22Rv1 (cell line): ENCODE data around the gene PTPN2.
"Not testable (repeated sequence)": the region's sequence is repeated elsewhere in the genome, so short reads cannot be mapped to it uniquely, and the experiment has no call there.

Experiments
- H3K27ac ChIP-seq: fragments of 450-650 bp; 2 replicates; pipeline ENCODE4 v1.5.1; 2017
- ZFX ChIP-seq: fragments of 450-650 bp; IDR thresholded peaks from 2 replicates; pipeline ENCODE4 v1.6.1; 2017; ENCODE audit warnings: antibody characterized with exemption, borderline replicate concordance
- TF ChIP-seq, protein P1 (sequence below): fragments of 450-650 bp; IDR thresholded peaks from 2 replicates; pipeline ENCODE4 v1.5.1; 2017; ENCODE audit warnings: mild to moderate bottlenecking

Gene PTPN2

DNA sequence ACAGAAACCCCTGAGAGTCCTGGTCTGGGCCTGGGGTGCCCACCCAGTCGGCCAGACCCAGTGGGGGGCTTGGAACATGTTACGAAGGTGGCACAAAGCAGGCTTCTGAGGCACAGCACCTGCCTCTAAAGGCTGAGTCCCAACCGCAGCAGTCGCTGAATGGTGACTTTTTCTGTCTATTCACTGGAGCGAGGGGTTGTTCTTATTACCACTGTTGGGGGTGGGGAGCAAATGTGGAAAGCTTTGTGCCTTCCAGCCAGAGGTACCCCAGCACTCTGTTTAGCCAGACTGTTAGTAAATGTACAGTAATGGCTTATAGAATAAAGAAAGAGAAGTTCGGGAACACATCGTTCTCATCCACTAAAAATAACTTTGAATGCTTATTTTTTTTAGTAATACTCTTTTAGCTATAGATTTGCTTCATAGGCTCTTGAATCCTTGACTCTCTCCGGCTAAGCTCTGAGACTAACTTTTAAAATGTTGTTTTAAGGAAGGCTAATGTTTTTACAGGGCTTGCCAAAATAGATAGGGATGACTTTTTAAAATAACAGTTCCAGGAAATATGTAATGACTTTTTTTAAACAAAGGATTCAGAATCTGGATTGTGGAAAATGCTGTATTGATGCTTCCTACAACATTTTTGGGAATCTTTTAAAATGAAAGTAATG lies 23.4 kb upstream of the PTPN2 start:
- no peak for TF ChIP-seq ZFX
- TF ChIP-seq, protein P1, sequence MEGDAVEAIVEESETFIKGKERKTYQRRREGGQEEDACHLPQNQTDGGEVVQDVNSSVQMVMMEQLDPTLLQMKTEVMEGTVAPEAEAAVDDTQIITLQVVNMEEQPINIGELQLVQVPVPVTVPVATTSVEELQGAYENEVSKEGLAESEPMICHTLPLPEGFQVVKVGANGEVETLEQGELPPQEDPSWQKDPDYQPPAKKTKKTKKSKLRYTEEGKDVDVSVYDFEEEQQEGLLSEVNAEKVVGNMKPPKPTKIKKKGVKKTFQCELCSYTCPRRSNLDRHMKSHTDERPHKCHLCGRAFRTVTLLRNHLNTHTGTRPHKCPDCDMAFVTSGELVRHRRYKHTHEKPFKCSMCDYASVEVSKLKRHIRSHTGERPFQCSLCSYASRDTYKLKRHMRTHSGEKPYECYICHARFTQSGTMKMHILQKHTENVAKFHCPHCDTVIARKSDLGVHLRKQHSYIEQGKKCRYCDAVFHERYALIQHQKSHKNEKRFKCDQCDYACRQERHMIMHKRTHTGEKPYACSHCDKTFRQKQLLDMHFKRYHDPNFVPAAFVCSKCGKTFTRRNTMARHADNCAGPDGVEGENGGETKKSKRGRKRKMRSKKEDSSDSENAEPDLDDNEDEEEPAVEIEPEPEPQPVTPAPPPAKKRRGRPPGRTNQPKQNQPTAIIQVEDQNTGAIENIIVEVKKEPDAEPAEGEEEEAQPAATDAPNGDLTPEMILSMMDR, result no peak
- no peak overlapping the region for H3K27ac ChIP-seq

DNA sequence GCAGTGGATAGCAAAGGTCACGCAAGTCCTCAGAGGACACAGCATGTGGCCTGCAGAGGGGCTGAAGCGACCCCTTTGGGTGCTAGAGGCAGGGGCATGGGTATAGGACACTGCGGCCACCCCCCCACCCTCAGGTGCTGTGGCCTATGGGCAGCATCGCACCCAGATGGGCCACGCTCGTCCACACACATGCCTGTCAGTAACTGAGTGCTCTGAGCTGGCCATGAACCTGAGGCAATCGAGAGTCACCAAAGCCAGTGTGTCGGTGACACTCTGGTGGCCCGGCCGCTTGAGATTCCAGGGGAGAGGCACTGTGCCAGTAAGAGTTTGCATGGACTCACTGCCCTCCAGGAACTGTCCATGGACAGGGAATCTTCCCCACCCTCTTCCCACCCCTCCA lies 22.7 kb upstream of the PTPN2 start:
- H3K27ac ChIP-seq, result no peak overlapping the region
- TF ChIP-seq, protein P1, result no peak
- no peak for TF ChIP-seq ZFX

DNA sequence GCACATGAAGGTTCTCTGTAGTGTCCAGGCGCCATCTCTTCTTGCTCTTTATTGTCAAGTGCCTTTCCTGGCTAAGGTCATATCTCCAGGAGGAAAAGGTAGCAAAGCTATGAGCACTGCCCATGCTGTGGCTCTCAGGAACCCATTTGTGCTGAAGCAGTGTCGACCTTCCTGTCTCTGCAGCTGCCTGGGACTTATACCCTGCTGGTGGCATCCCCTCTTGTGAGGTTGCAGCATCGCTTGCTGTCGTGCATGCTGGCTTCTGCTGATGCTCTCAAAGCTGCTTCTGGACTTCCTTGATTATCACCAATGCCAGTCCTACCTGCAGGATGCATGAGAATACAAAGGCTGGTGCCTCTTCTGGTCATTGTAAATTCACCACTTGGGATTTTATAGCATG lies 22.1 kb upstream of the PTPN2 start:
- H3K27ac ChIP-seq, result no peak overlapping the region
- TF ChIP-seq ZFX, result no peak
- TF ChIP-seq, protein P1, result no peak

DNA sequence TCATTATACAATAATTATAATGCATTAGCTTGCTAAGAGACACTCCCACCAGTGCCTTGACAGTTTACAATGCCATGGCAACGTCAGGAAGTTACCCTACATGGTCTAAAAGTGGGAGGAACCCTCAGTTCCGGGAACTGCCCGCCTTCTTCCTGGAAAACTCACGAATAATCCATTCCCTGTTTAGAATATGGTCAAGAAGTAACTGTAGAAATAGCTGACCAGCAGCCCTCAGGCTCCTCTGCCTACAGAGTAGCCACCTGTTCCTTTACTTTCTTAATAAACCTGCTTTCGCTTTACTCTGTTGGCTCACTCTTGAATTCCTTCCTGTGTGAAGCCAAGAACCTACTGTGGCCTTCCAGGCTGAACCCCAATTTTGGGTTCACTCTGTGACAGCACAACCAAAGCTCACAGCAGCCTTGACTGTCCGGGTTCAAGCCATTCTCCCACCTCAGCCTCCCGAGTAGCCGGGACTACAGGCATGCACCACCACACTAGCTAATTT lies 20.0 kb upstream of the PTPN2 start:
- 0 out of 2 replicates have a peak overlapping the region, but pooled peaks have one; percentile 10 for H3K27ac ChIP-seq
- TF ChIP-seq, protein P1, result no peak
- TF ChIP-seq ZFX, result no peak

DNA sequence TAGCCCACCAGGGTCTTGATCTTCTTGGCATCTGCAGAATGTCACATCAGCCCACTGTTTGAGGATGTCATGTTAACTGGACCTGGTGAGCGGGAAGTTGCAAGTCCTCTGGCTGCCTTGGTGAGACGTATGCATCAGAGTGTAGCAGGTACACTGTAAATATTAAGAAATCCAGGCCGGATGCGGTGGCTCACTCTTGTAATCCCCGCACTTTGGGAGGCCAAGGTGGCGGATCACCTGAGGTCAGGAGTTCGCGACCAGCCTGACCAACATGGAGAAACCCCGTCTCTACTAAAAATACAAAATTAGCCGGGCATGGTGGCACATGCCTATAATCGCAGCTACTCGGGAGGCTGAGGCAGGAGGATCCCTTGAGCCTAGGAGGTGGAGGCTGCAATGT lies 17.2 kb upstream of the PTPN2 start:
- H3K27ac ChIP-seq, result not testable (repeated sequence)

DNA sequence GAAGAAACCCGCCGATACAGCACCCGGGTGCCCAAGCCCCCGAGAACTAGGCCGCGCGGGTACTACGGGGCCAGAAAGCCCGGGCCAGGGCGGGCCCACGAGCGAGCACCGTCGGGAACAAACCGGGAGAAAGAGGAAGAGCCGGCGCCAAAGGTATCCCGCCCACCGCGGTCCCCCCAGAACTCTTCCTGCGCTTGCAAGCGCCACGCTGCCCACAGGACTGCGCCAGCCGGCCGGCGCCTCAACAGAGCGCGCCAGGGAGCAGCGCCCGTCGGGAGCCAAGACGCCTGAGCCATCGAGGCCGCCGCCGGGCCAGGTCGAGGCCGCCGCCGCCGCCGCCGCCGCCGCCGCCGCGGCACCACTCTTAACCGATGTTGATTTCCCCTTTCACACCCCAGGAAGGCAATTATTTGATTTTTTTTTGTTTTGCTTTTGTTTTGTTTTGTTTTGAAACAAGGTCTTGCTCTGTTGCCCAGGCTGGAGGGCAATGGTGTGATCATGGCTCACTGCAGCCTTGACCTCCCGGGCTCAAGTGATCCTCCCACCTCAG lies 12.8 kb upstream of the PTPN2 start:
- not testable (repeated sequence) for H3K27ac ChIP-seq

GRCh38 chr18:12895626-12896025 lies 11.6 kb upstream of the PTPN2 start:
- TF ChIP-seq ZFX, result no peak
- TF ChIP-seq, protein P1, result no peak
- no peak overlapping the region for H3K27ac ChIP-seq

GRCh38 chr18:12895014-12895413 lies 11.0 kb upstream of the PTPN2 start:
- no peak overlapping the region for H3K27ac ChIP-seq
- TF ChIP-seq, protein P1, result no peak
- TF ChIP-seq ZFX, result no peak
